Endothelial cell of umbilical vein (primary cell): Measurements from ENCODE around the gene PANX1. TPM values are rescaled to one million over a fixed set of nuclear protein-coding genes. Genes with fewer than 3 reads are reported as not detected.
A peak's percentile ranks its signal among the peaks of the same experiment; 100 is the strongest.

Source experiments
- BruUV-seq: library from RNA; stranded (reverse); fragments of 400-500 nt; replicated peaks from 2 replicates; lab custom pipeline; 2021; lab: Mats Ljungman, UMichigan
- CTCF ChIA-PET: fragments of 300-600, 350-600 bp; sonication (Branson Sonifier 250); formaldehyde crosslinking; loops from one replicate; lab custom pipeline; 2021; ENCODE audit warnings: antibody characterized with exemption, inconsistent platforms; lab: Charles Lee
- POLR2A ChIA-PET: fragments of 300-600, 350-600 bp; sonication (Branson Sonifier 250); formaldehyde crosslinking; loops from one replicate; lab custom pipeline; 2021; ENCODE audit warnings: antibody characterized with exemption, inconsistent platforms; lab: Charles Lee
- DNase-seq: peaks from one replicate; pipeline ENCODE4 v3.0.0-alpha.2; 2011; ENCODE audit warnings: low read depth, low spot score
- FAIRE-seq: peaks from 2 replicates; lab custom pipeline; 2011; peaks lifted over from hg19 to GRCh38; lab: Jason Lieb, UNC
- H2AFZ ChIP-seq: 2 replicates; pipeline ENCODE4 v1.6.0; 2012; ENCODE audit warnings: low read depth, low read length, control low read depth, inconsistent platforms
- H3K27ac ChIP-seq: 2 replicates; pipeline ENCODE4 v1.5.1; 2011; ENCODE audit warnings: low read depth, mild to moderate bottlenecking, control low read depth, low read length, moderate library complexity; ENCODE audit not compliant: insufficient read depth
- H3K27me3 ChIP-seq, 2 experiments: 2 replicates each; pipeline versions ENCODE4 v1.6.0 to v1.6.1; 2011; ENCODE audit warnings: low read length in 2 of 2, mixed read lengths in 1 of 2; ENCODE audit not compliant: control insufficient read depth in 2 of 2, insufficient read depth in 2 of 2
- H3K36me3 ChIP-seq, 2 experiments: 2 replicates in 1 of 2; 3 replicates in 1 of 2; pipeline ENCODE4 v1.5.1; 2011; ENCODE audit warnings: low read length in 2 of 2, mild to moderate bottlenecking in 1 of 2, moderate library complexity in 1 of 2; ENCODE audit not compliant: control insufficient read depth in 2 of 2, insufficient read depth in 2 of 2; ENCODE audit errors: extremely low read depth in 1 of 2
- H3K4me1 ChIP-seq: 3 replicates; pipeline ENCODE4 v1.5.1; 2011; ENCODE audit warnings: mild to moderate bottlenecking, low read length; ENCODE audit not compliant: control insufficient read depth, insufficient read depth; ENCODE audit errors: extremely low read depth
- H3K4me2 ChIP-seq: 2 replicates; pipeline ENCODE4 v1.6.1; 2011; ENCODE audit warnings: low read length, control low read depth, mixed read lengths; ENCODE audit not compliant: insufficient read depth
- H3K4me3 ChIP-seq, 3 experiments: fragments of 200-600 bp in 1 of 3; sonication (generic), shearing (Covaris generic) in 1 of 3; replicated peaks in 1 of 3; 2 replicates each; pipeline ENCODE4 v1.5.1; 2011 to 2016; ENCODE audit warnings: control low read depth in 3 of 3, low read length in 3 of 3, mild to moderate bottlenecking in 2 of 3, inconsistent platforms in 1 of 3, low read depth in 1 of 3, moderate library complexity in 1 of 3; ENCODE audit not compliant: insufficient read depth in 1 of 3
- H3K79me2 ChIP-seq: 2 replicates; pipeline ENCODE4 v1.6.0; 2012; ENCODE audit warnings: low read length, inconsistent platforms; ENCODE audit not compliant: control insufficient read depth, insufficient read depth
- H3K9ac ChIP-seq: replicated peaks from 2 replicates; pipeline ENCODE3; 2011; ENCODE audit warnings: low read length, control low read depth; ENCODE audit not compliant: insufficient read depth; ENCODE audit errors: extremely low read depth
- H3K9me1 ChIP-seq: replicated peaks from 3 replicates; pipeline ENCODE4 v1.6.0; 2011; ENCODE audit warnings: mild to moderate bottlenecking, low read length; ENCODE audit not compliant: control insufficient read depth, insufficient read depth; ENCODE audit errors: extremely low read depth
- H3K9me3 ChIP-seq: replicated peaks from 2 replicates; pipeline ENCODE4 v1.5.1; 2012; ENCODE audit warnings: low read length, inconsistent platforms; ENCODE audit not compliant: control insufficient read depth, insufficient read depth
- H4K20me1 ChIP-seq: replicated peaks from 2 replicates; pipeline ENCODE3; 2011; ENCODE audit warnings: mild to moderate bottlenecking, low read length; ENCODE audit not compliant: control insufficient read depth, insufficient read depth; ENCODE audit errors: extremely low read depth
- CTCF ChIP-seq, 2 donors: IDR thresholded peaks; 1 replicate in 1 of 2; 2 replicates in 1 of 2; pipeline ENCODE4 v1.5.1; 2011; ENCODE audit warnings: low read length in 2 of 2, mild to moderate bottlenecking in 2 of 2, moderate library complexity in 2 of 2, control low read depth in 1 of 2, inconsistent platforms in 1 of 2, low read depth in 1 of 2; ENCODE audit not compliant: insufficient read depth in 1 of 2; ENCODE audit errors: extremely low read depth in 1 of 2
- EZH2 ChIP-seq: IDR thresholded peaks from 2 replicates; pipeline ENCODE4 v1.6.1; 2012; ENCODE audit warnings: borderline replicate concordance, low read depth, mild to moderate bottlenecking, moderate library complexity, low read length, inconsistent platforms; ENCODE audit not compliant: severe bottlenecking
- FOS ChIP-seq: IDR thresholded peaks from 2 replicates; pipeline ENCODE4 v1.6.1; 2011; ENCODE audit warnings: mild to moderate bottlenecking, low read length, moderate library complexity, borderline replicate concordance; ENCODE audit not compliant: insufficient read depth
- GATA2 ChIP-seq: IDR thresholded peaks from 2 replicates; pipeline ENCODE4 v1.7.0; 2011; ENCODE audit warnings: low read depth, mild to moderate bottlenecking, moderate library complexity, mixed read lengths, low read length; ENCODE audit not compliant: insufficient read length, insufficient read depth
- JUN ChIP-seq: IDR thresholded peaks from 2 replicates; pipeline ENCODE4 v1.6.1; 2011; ENCODE audit warnings: borderline replicate concordance, low read depth; ENCODE audit not compliant: insufficient read length, insufficient read depth
- MAX ChIP-seq: IDR thresholded peaks from 2 replicates; pipeline ENCODE4 v1.6.1; 2011; ENCODE audit not compliant: insufficient read depth, insufficient read length
- MYC ChIP-seq: IDR thresholded peaks from one replicate; pipeline ENCODE4 v1.6.1; 2011; ENCODE audit warnings: mild to moderate bottlenecking, low read depth, low read length
- POLR2A ChIP-seq: IDR thresholded peaks from 2 replicates; pipeline ENCODE4 v1.6.1; 2012; ENCODE audit warnings: low read depth, mild to moderate bottlenecking, control low read depth, low read length
- POLR2AphosphoS5 ChIP-seq: IDR thresholded peaks from 2 replicates; pipeline ENCODE4 v1.6.1; 2012; ENCODE audit warnings: low read depth, mild to moderate bottlenecking, control low read depth, low read length, moderate library complexity; ENCODE audit not compliant: insufficient read depth
- dilution Hi-C: fragments of 300-500 bp; cut with MboI; formaldehyde crosslinking; loops from one replicate; pipeline ENCODE4 v1.15.0; 2019; ENCODE audit warnings: low sequenced_read_pairs; ENCODE audit not compliant: extremely low pct_ligation_motif_present
- intact Hi-C: fragments of 100-400 bp; cut with micrococcal nuclease; formaldehyde crosslinking; loops from one replicate; pipeline ENCODE4 v1.10.0; 2022
- polyA plus RNA-seq, 4 experiments: library from polyadenylated mRNA; depleted of rRNA in 3 of 4; stranded (reverse) in 3 of 4; unstranded in 1 of 4; fragments of >200 nt; gene quantifications; 2 replicates each; pipeline versions ENCODE4 v1.2.1 to v1.2.3, GENCODE V29; 2011 to 2012; ENCODE audit warnings: missing spikeins in 1 of 4
- total RNA-seq: library from RNA; stranded (reverse); gene quantifications from 2 replicates; pipeline ENCODE4 v1.2.3, GENCODE V29; 2021

The PANX1 gene
- total and polyA plus RNA-seq, 2 donors (not counting 3 experiments of a cell fraction or from before 2014, with no cell fraction given) = 9.5 to 20.9 TPM

- TSS peak; percentile 48 for BruUV-seq
- no peaks in the 10 kb centered on the region for H4K20me1 ChIP-seq
- H3K4me3 ChIP-seq = peak overlapping the region; percentile 76 to 87 (median 77)
- intact Hi-C loops (loop anchor here (1.0 kb wide), 5 partner anchors 8 to 365 kb away; partner anchors contain the start of genes ANKRD49, MRE11 and VSTM5), dilution Hi-C loops (no loop called here)
- H3K36me3 ChIP-seq = no peaks in the 10 kb centered on the region
- H3K9me3 ChIP-seq = no peaks in the 10 kb centered on the region
- H3K9me1 ChIP-seq = no peaks in the 10 kb centered on the region
- FAIRE-seq (no peak), DNase-seq (no peak)
- peak overlapping the region; percentile 93 for H3K4me2 ChIP-seq
- peak overlapping the region; percentile 86 for H3K27ac ChIP-seq
- TF ChIP-seq GATA2 (no peak), EZH2 (no peak), POLR2AphosphoS5 (no peak), JUN (no peak), FOS (no peak), MYC (no peak), POLR2A (no peak), MAX (no peak), CTCF (IDR thresholded peaks at IDR 0.05; ENCODE audit: extremely low read depth in 1 of 2, insufficient read depth in 1 of 2, low read depth in 1 of 2, low read length in 2 of 2) (no peak)
- H3K4me1 ChIP-seq = peaks cover 39% of the 10 kb centered on the region
- H3K27me3 ChIP-seq = no peaks in the 10 kb centered on the region
- ChIA-PET CTCF (interaction anchor here (0.7 to 5.0 kb wide), 10 partner anchors 10 to 938 kb away, joined by 3 to 64 read pairs (median 6); partner anchors contain the start of gene SRSF8), POLR2A (interaction anchor here (1.3 to 1.6 kb wide), 2 partner anchors 13 to 22 kb away, joined by 3 read pairs; no protein-coding TSS in a partner anchor)
- H2AFZ ChIP-seq = peak overlapping the region; percentile 92
- H3K79me2 ChIP-seq = peaks cover 42% of the 10 kb centered on the region
- H3K9ac ChIP-seq = peak overlapping the region; percentile 89
Observed at GRCh38 chr11:94128291-94128745, 323 bp upstream of the PANX1 start.
